Right atrium auricular region (tissue), 2 donors: Measurements from ENCODE around the gene ATR. TPM values are rescaled to one million over a fixed set of nuclear protein-coding genes. Genes with fewer than 3 reads are reported as not detected.
"Not testable (repeated sequence)": the region's sequence is repeated elsewhere in the genome, so short reads cannot be mapped to it uniquely, and the experiment has no call there.

Experiments used
- DNase-seq: peaks from one replicate; pipeline ENCODE4 v3.0.0-alpha.2; 2019; ENCODE audit warnings: low spot score
- H3K27ac ChIP-seq, 2 donors: fragments of 200-600 bp; sonication (generic); 1 replicate in 1 of 2; 2 replicates in 1 of 2; pipeline ENCODE4 v1.5.1; 2016 to 2019
- H3K27me3 ChIP-seq, 2 donors: fragments of 200-600 bp; sonication (generic); one replicate each; pipeline versions ENCODE4 v1.5.1 to v1.6.0; 2017 to 2019
- H3K36me3 ChIP-seq: fragments of 200-600 bp; sonication (generic); one replicate; pipeline ENCODE4 v1.5.1; 2016
- H3K4me1 ChIP-seq, 2 donors: fragments of 200-600 bp; sonication (generic); one replicate each; pipeline versions ENCODE4 v1.5.1 to v1.6.0; 2017 to 2019
- H3K4me3 ChIP-seq, 2 donors: fragments of 200-600 bp; sonication (generic); 1 replicate in 1 of 2; 2 replicates in 1 of 2; pipeline ENCODE4 v1.5.1; 2017 to 2019; ENCODE audit warnings: mild to moderate bottlenecking in 1 of 2, moderate library complexity in 1 of 2
- H3K9me3 ChIP-seq, 2 donors: fragments of 200-600 bp; sonication (generic); one replicate each; pipeline ENCODE4 v1.5.1; 2019
- CTCF ChIP-seq, 2 donors: fragments of 200-600 bp; sonication (generic); IDR thresholded peaks; one replicate each; pipeline ENCODE4 v1.5.1; 2019; ENCODE audit warnings: antibody characterized with exemption in 2 of 2
- total RNA-seq, 2 donors: library from RNA; depleted of rRNA; stranded (reverse); fragments of >200 nt; gene quantifications; one replicate each; pipeline ENCODE4 v1.1.0, GENCODE V29; 2016

ATR gene
- total RNA-seq, 2 donors from 2014 or later, result 9.0 to 18.4 TPM

GRCh38 chr3:142597906-142598305 is 19.4 kb upstream of the ATR start:
- no peak for DNase-seq
- no peak overlapping the region for H3K4me3 ChIP-seq
- TF ChIP-seq CTCF (IDR thresholded peaks at IDR 0.05), result no peak
- H3K4me1 ChIP-seq, result peaks cover 0 to 12% of the 10 kb centered on the region in 2 donors
- H3K9me3 ChIP-seq, result no peaks in the 10 kb centered on the region
- no peaks in the 10 kb centered on the region for H3K27me3 ChIP-seq
- H3K36me3 ChIP-seq, result no peaks in the 10 kb centered on the region
- no peak overlapping the region for H3K27ac ChIP-seq

- peak overlapping the region; percentile 62 to 67 for H3K27ac ChIP-seq
- H3K4me1 ChIP-seq, result peaks cover 0 to 12% of the 10 kb centered on the region in 2 donors
- H3K36me3 ChIP-seq, result no peaks in the 10 kb centered on the region
- H3K9me3 ChIP-seq, result no peaks in the 10 kb centered on the region
- DNase-seq, result no peak
- H3K27me3 ChIP-seq, result no peaks in the 10 kb centered on the region
- no peak for TF ChIP-seq CTCF (IDR thresholded peaks at IDR 0.05)
- peak overlapping the region; percentile 53 to 78 for H3K4me3 ChIP-seq
These were observed 18.2 kb upstream of the ATR start for GRCh38 chr3:142596726-142597088.

- peak in 1 of 2 donors; percentile 10 for TF ChIP-seq CTCF (IDR thresholded peaks at IDR 0.05)
- Histone ChIP-seq H3K9me3 (no peaks in the 10 kb centered on the region), H3K4me1 (peaks cover 0 to 12% of the 10 kb centered on the region in 2 donors), H3K36me3 (no peaks in the 10 kb centered on the region), H3K27ac (peak within 1 kb of the TSS; percentile 62 to 67), H3K27me3 (no peaks in the 10 kb centered on the region), H3K4me3 (peak within 1 kb of the TSS; percentile 53 to 78)
- DNase-seq, result peak; percentile 85
These were observed 17.6 kb upstream of the ATR start, which contains the start of gene PLS1 for GRCh38 chr3:142595951-142596725. Gene PLS1, plus strand, starts transcription at chr3:142596393. Its CDS starts 67,845 bp downstream, at chr3:142664238.

GRCh38 chr3:142595581-142595950 is 17.0 kb upstream of the ATR start:
- no peak for TF ChIP-seq CTCF (IDR thresholded peaks at IDR 0.05)
- Histone ChIP-seq H3K27ac (peak overlapping the region; percentile 62 to 67), H3K27me3 (no peaks in the 10 kb centered on the region), H3K4me3 (peak overlapping the region; percentile 53 to 78), H3K36me3 (no peaks in the 10 kb centered on the region), H3K4me1 (peaks cover 0 to 12% of the 10 kb centered on the region in 2 donors), H3K9me3 (no peaks in the 10 kb centered on the region)
- DNase-seq, result no peak

- peak overlapping the region in 1 of 2 donors; percentile 67 for H3K27ac ChIP-seq
- peaks cover 0 to 12% of the 10 kb centered on the region in 2 donors for H3K4me1 ChIP-seq
- H3K4me3 ChIP-seq, result no peak overlapping the region
These were observed 16.6 kb upstream of the ATR start for GRCh38 chr3:142595141-142595540.

GRCh38 chr3:142592268-142592667 is 13.7 kb upstream of the ATR start:
- not testable (repeated sequence) for DNase-seq, H3K9me3 ChIP-seq, H3K27ac ChIP-seq, H3K36me3 ChIP-seq, H3K4me3 ChIP-seq, H3K27me3 ChIP-seq
- H3K4me1 ChIP-seq, result peaks cover 0 to 12% of the 10 kb centered on the region in 2 donors

More at GRCh38 chr3:142595141-142595540, 16.6 kb upstream of the ATR start:
- TF ChIP-seq CTCF (IDR thresholded peaks at IDR 0.05), result no peak
- Histone ChIP-seq H3K27me3 (no peaks in the 10 kb centered on the region), H3K36me3 (no peaks in the 10 kb centered on the region), H3K9me3 (no peaks in the 10 kb centered on the region)
- DNase-seq, result no peak
